MM.1S (cell line): ENCODE results near the gene PGGHG.
"Not testable (repeated sequence)": the region's sequence is repeated elsewhere in the genome, so short reads cannot be mapped to it uniquely, and the experiment has no call there.

Source experiments
- DNase-seq: peaks from one replicate; pipeline ENCODE4 v3.0.0-alpha.2; 2015
- H2AFZ ChIP-seq: fragments of 300-600 bp; sonication (generic); 2 replicates; pipeline ENCODE4 v1.6.0; 2016; ENCODE audit warnings: antibody characterized with exemption, low read length
- H3F3A ChIP-seq: fragments of 300-600 bp; sonication (generic); 2 replicates; pipeline ENCODE4 v1.6.1; 2016; ENCODE audit warnings: mild to moderate bottlenecking, antibody characterized with exemption, low read length, moderate library complexity, mixed read lengths; ENCODE audit not compliant: insufficient read depth
- H3K27ac ChIP-seq: fragments of 300-600 bp; sonication (generic); 2 replicates; pipeline ENCODE4 v1.5.1; 2016; ENCODE audit warnings: mild to moderate bottlenecking, low read length
- H3K27me3 ChIP-seq: fragments of 300-600 bp; sonication (generic); replicated peaks from 2 replicates; pipeline ENCODE4 v1.6.0; 2016; ENCODE audit warnings: low read length; ENCODE audit not compliant: insufficient read depth
- H3K36me3 ChIP-seq: fragments of 300-600 bp; sonication (generic); replicated peaks from 2 replicates; pipeline ENCODE4 v1.6.1; 2016; ENCODE audit warnings: mild to moderate bottlenecking, low read length, mixed read lengths; ENCODE audit not compliant: insufficient read depth
- H3K4me1 ChIP-seq: fragments of 300-600 bp; sonication (generic); 2 replicates; pipeline ENCODE4 v1.6.1; 2016; ENCODE audit warnings: low read length, mixed read lengths
- H3K4me2 ChIP-seq: fragments of 300-600 bp; sonication (generic); 2 replicates; pipeline ENCODE4 v1.6.0; 2016; ENCODE audit warnings: low read depth, low read length
- H3K4me3 ChIP-seq: fragments of 300-600 bp; sonication (generic); 2 replicates; pipeline ENCODE4 v1.5.1; 2016; ENCODE audit warnings: low read length, mixed read lengths
- H3K79me2 ChIP-seq: fragments of 300-600 bp; sonication (generic); 2 replicates; pipeline ENCODE4 v1.6.1; 2016; ENCODE audit warnings: mixed run types, low read length, mixed read lengths
- H3K9ac ChIP-seq: fragments of 300-600 bp; sonication (generic); 2 replicates; pipeline ENCODE4 v1.6.1; 2016; ENCODE audit warnings: low read length, mixed read lengths
- H3K9me2 ChIP-seq: fragments of 300-600 bp; sonication (generic); replicated peaks from 2 replicates; pipeline ENCODE4 v1.6.1; 2016; ENCODE audit warnings: mild to moderate bottlenecking, low read length, mixed read lengths; ENCODE audit not compliant: insufficient read depth
- H3K9me3 ChIP-seq: fragments of 300-600 bp; sonication (generic); replicated peaks from 2 replicates; pipeline ENCODE4 v1.6.1; 2016; ENCODE audit warnings: mild to moderate bottlenecking, low read length, mixed read lengths; ENCODE audit not compliant: insufficient read depth
- H4K20me1 ChIP-seq: fragments of 300-600 bp; sonication (generic); 2 replicates; pipeline ENCODE4 v1.6.1; 2016; ENCODE audit warnings: mild to moderate bottlenecking, low read length, moderate library complexity, mixed read lengths; ENCODE audit not compliant: insufficient read depth
- EZH2 ChIP-seq: fragments of 300-600 bp; sonication (generic); optimal IDR thresholded peaks from 2 replicates; pipeline ENCODE3; 2017; ENCODE audit warnings: low read depth, mild to moderate bottlenecking, antibody characterized with exemption, low read length, mixed read lengths
- EZH2phosphoT487 ChIP-seq: fragments of 300-600 bp; sonication (generic); IDR thresholded peaks from 2 replicates; pipeline ENCODE4 v1.6.1; 2018; ENCODE audit warnings: antibody characterized with exemption, low read length
- TF ChIP-seq, protein P1 (sequence below): fragments of 300-600 bp; sonication (generic); IDR thresholded peaks from 2 replicates; pipeline ENCODE4 v1.5.1; 2016; ENCODE audit warnings: antibody characterized with exemption, low read length, mixed read lengths

Gene PGGHG

DNA sequence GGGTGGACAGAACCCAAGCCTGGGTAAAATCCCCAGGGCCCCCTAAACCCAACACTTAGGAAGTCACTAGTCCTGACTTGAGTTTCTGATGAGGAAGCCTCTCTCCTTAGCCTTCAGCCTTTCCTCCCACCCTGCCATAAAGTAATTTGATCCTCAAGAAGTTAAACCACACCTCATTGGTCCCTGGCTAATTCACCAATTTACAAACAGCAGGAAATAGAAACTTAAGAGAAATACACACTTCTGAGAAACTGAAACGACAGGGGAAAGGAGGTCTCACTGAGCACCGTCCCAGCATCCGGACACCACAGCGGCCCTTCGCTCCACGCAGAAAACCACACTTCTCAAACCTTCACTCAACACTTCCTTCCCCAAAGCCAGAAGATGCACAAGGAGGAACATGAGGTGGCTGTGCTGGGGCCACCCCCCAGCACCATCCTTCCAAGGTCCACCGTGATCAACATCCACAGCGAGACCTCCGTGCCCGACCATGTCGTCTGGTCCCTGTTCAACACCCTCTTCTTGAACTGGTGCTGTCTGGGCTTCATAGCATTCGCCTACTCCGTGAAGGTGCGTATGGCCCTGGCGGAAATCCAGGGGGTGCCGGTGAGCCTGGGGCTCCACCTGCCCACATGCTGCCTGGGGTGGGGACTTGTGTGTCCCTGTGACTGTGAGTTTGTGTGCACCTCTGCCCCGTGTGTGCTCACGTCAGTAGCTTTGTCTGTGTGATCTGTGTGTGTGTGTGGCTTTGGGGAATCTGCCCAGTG, 25.0 kb downstream of the PGGHG start, which contains the start of gene IFITM1:
Gene IFITM1, plus strand, starts transcription at position 254 of the 767 bp plus-strand sequence. Its CDS starts 131 bp downstream, at position 385.
- peaks cover 14% of the 10 kb centered on the region for H3K4me1 ChIP-seq
- H3K4me2 ChIP-seq: peak within 1 kb of the TSS; percentile 57
- DNase-seq: peak; percentile 55
- no peaks in the 10 kb centered on the region for H4K20me1 ChIP-seq
- H3K9me2 ChIP-seq: no peaks in the 10 kb centered on the region
- no peaks in the 10 kb centered on the region for H3F3A ChIP-seq
- no peaks in the 10 kb centered on the region for H3K79me2 ChIP-seq
- H3K36me3 ChIP-seq: no peaks in the 10 kb centered on the region
- no peak within 1 kb of the TSS for H3K9ac ChIP-seq
- no peak within 1 kb of the TSS for H3K27ac ChIP-seq
- peaks cover 61% of the 10 kb centered on the region for H3K27me3 ChIP-seq
- H3K4me3 ChIP-seq: peak within 1 kb of the TSS; percentile 9; the same call in 1 of the 2 replicates
- no peak within 1 kb of the TSS for H2AFZ ChIP-seq
- TF ChIP-seq EZH2phosphoT487 (no peak), EZH2 (no peak)
- TF ChIP-seq, protein P1, sequence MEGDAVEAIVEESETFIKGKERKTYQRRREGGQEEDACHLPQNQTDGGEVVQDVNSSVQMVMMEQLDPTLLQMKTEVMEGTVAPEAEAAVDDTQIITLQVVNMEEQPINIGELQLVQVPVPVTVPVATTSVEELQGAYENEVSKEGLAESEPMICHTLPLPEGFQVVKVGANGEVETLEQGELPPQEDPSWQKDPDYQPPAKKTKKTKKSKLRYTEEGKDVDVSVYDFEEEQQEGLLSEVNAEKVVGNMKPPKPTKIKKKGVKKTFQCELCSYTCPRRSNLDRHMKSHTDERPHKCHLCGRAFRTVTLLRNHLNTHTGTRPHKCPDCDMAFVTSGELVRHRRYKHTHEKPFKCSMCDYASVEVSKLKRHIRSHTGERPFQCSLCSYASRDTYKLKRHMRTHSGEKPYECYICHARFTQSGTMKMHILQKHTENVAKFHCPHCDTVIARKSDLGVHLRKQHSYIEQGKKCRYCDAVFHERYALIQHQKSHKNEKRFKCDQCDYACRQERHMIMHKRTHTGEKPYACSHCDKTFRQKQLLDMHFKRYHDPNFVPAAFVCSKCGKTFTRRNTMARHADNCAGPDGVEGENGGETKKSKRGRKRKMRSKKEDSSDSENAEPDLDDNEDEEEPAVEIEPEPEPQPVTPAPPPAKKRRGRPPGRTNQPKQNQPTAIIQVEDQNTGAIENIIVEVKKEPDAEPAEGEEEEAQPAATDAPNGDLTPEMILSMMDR: no peak
- H3K9me3 ChIP-seq: no peaks in the 10 kb centered on the region

DNA sequence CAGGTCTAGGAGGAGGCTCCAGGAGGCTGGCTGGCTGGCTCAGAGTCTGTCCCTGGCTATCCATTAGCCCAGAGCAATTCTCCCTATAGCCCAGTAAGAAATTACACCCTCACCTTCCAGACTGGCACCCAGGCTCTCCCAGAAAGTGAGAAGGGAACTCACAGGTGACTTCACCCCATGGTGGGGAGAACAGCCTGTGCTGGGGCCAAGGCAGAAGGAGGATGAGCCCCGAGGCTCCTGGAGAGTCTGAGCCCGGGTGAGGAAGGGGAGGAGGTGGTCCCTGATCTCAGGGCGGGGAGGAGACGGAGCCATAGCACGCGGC, 25.6 kb downstream of the PGGHG start:
- not testable (repeated sequence) for DNase-seq, H3F3A ChIP-seq, H2AFZ ChIP-seq, H3K4me3 ChIP-seq, H3K79me2 ChIP-seq, H3K9me3 ChIP-seq, H4K20me1 ChIP-seq, H3K9me2 ChIP-seq, H3K27ac ChIP-seq, H3K36me3 ChIP-seq, H3K9ac ChIP-seq
- peaks cover 14% of the 10 kb centered on the region for H3K4me1 ChIP-seq
- H3K27me3 ChIP-seq: peaks cover 59% of the 10 kb centered on the region
- peak overlapping the region; percentile 57; the same call in 1 of the 2 replicates for H3K4me2 ChIP-seq

DNA sequence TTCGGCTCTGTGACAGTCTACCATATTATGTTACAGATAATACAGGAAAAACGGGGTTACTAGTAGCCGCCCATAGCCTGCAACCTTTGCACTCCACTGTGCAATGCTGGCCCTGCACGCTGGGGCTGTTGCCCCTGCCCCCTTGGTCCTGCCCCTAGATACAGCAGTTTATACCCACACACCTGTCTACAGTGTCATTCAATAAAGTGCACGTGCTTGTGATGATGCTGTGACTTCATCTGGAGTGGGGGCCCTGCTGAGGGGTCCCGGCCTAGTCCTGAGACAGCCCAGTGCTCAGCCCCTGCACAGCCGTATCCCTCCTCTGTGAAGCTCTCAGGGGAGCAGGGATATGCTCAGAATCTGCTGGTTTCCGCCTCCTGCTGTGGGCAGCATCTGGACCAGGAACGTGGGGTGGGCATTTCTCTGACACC, 26.1 kb downstream of the PGGHG start:
- TF ChIP-seq, protein P1: no peak
- no peak for TF ChIP-seq EZH2phosphoT487
- no peak for TF ChIP-seq EZH2
- Histone ChIP-seq H3K9me3 (no peaks in the 10 kb centered on the region), H3F3A (no peaks in the 10 kb centered on the region), H2AFZ (no peak overlapping the region), H3K9ac (no peak overlapping the region), H4K20me1 (no peaks in the 10 kb centered on the region), H3K9me2 (no peaks in the 10 kb centered on the region), H3K4me1 (peaks cover 14% of the 10 kb centered on the region), H3K4me2 (no peak overlapping the region), H3K79me2 (no peaks in the 10 kb centered on the region), H3K36me3 (no peaks in the 10 kb centered on the region), H3K27ac (no peak overlapping the region), H3K27me3 (peaks cover 55% of the 10 kb centered on the region), H3K4me3 (no peak overlapping the region)
- no peak for DNase-seq

DNA sequence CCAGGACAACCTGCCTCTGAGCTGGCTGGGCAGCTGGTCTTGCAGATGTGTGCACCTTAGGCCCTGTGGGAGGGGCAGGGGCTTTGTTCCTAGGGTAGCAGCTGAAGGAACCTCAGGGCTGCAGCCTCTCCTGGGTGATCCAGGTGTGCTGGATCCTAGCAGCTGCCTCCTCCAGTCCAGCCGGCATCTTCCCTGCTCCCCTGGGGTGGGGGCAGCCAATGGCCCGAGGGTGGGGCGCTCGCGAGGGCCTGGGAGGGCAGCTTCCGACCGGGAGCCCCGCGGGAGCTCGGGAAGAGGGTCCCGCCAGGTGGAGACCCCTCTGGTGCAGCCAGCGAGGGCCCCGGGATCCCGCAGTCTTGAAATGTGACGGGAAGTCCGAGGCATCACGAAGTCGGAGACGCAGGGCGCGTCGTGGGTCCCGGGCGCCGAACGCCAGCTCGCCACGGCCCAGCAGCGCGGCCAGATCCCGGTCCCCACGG, 26.6 kb downstream of the PGGHG start:
- no peak for TF ChIP-seq EZH2
- TF ChIP-seq, protein P1: no peak
- TF ChIP-seq EZH2phosphoT487: no peak
- Histone ChIP-seq H3K9ac (no peak overlapping the region), H3K79me2 (no peaks in the 10 kb centered on the region)

More for the DNA sequence above, 26.6 kb downstream of the PGGHG start:
- Histone ChIP-seq H3K27ac (no peak overlapping the region), H3K9me2 (no peaks in the 10 kb centered on the region), H3K4me2 (no peak overlapping the region), H3K4me3 (no peak overlapping the region), H2AFZ (no peak overlapping the region), H3K9me3 (no peaks in the 10 kb centered on the region), H3F3A (no peaks in the 10 kb centered on the region), H3K36me3 (no peaks in the 10 kb centered on the region), H4K20me1 (no peaks in the 10 kb centered on the region), H3K4me1 (peaks cover 14% of the 10 kb centered on the region), H3K27me3 (peaks cover 56% of the 10 kb centered on the region)
- DNase-seq: no peak
